HL-60 (cell line): ENCODE measurements around the gene TRAFD1.

Source experiments
- TF ChIP-seq, protein P1 (sequence below): IDR thresholded peaks from one replicate; pipeline ENCODE4 v1.5.1; 2011; ENCODE audit warnings: low read length, control low read depth, inconsistent platforms; ENCODE audit not compliant: insufficient read depth
- TF ChIP-seq, protein P2 (sequence below): IDR thresholded peaks from 2 replicates; pipeline ENCODE4 v1.6.1; 2012; ENCODE audit warnings: low read depth; ENCODE audit not compliant: insufficient replicate concordance

DNA sequence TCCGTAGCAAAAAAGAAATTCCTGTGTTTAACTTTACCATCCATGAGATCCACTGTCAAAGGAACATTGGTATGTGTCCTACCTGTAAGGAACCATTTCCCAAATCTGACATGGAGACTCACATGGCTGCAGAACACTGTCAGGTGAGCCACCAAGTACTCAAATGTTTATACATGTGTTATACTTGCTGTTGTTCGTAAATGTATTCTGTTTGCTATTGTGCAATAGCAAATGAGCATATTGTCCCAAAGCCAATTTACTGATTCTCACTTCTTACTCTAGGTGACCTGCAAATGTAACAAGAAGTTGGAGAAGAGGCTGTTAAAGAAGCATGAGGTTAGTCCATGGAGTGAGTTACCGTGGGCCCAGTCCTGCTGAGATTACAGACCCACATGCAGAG, 9.4 kb downstream of the TRAFD1 start:
- TF ChIP-seq, protein P1, sequence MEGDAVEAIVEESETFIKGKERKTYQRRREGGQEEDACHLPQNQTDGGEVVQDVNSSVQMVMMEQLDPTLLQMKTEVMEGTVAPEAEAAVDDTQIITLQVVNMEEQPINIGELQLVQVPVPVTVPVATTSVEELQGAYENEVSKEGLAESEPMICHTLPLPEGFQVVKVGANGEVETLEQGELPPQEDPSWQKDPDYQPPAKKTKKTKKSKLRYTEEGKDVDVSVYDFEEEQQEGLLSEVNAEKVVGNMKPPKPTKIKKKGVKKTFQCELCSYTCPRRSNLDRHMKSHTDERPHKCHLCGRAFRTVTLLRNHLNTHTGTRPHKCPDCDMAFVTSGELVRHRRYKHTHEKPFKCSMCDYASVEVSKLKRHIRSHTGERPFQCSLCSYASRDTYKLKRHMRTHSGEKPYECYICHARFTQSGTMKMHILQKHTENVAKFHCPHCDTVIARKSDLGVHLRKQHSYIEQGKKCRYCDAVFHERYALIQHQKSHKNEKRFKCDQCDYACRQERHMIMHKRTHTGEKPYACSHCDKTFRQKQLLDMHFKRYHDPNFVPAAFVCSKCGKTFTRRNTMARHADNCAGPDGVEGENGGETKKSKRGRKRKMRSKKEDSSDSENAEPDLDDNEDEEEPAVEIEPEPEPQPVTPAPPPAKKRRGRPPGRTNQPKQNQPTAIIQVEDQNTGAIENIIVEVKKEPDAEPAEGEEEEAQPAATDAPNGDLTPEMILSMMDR: no peak
- TF ChIP-seq, protein P2, sequence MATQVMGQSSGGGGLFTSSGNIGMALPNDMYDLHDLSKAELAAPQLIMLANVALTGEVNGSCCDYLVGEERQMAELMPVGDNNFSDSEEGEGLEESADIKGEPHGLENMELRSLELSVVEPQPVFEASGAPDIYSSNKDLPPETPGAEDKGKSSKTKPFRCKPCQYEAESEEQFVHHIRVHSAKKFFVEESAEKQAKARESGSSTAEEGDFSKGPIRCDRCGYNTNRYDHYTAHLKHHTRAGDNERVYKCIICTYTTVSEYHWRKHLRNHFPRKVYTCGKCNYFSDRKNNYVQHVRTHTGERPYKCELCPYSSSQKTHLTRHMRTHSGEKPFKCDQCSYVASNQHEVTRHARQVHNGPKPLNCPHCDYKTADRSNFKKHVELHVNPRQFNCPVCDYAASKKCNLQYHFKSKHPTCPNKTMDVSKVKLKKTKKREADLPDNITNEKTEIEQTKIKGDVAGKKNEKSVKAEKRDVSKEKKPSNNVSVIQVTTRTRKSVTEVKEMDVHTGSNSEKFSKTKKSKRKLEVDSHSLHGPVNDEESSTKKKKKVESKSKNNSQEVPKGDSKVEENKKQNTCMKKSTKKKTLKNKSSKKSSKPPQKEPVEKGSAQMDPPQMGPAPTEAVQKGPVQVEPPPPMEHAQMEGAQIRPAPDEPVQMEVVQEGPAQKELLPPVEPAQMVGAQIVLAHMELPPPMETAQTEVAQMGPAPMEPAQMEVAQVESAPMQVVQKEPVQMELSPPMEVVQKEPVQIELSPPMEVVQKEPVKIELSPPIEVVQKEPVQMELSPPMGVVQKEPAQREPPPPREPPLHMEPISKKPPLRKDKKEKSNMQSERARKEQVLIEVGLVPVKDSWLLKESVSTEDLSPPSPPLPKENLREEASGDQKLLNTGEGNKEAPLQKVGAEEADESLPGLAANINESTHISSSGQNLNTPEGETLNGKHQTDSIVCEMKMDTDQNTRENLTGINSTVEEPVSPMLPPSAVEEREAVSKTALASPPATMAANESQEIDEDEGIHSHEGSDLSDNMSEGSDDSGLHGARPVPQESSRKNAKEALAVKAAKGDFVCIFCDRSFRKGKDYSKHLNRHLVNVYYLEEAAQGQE: no peak
